ENCODE data around the gene ITPR1.

- no peak for TF ChIP-seq POLR2A (IDR thresholded peaks at IDR 0.05)
- no peak for TF ChIP-seq CTCF (IDR thresholded peaks at IDR 0.05)
Observed at GRCh38 chr3:4825436-4826236, 332.5 kb downstream of the ITPR1 start.
